Hippocampal formation (tissue), 2 donors: Measurements from ENCODE around the gene TVP23A.
"Not testable (repeated sequence)": the region's sequence is repeated elsewhere in the genome, so short reads cannot be mapped to it uniquely, and the experiment has no call there.

Experiments
- DNase-seq, 2 donors: peaks; one replicate each; lab custom pipeline; 2025; lab: John Stamatoyannopoulos, UW

The TVP23A gene

GRCh38 chr16:10799736-10800135 is 18.9 kb downstream of the TVP23A start:
- no peak for DNase-seq

GRCh38 chr16:10791048-10791447 is 27.5 kb downstream of the TVP23A start:
- no peak for DNase-seq

GRCh38 chr16:10788630-10789029 is 30.0 kb downstream of the TVP23A start:
- not testable (repeated sequence) for DNase-seq

GRCh38 chr16:10787304-10787703 is 31.3 kb downstream of the TVP23A start:
- no peak for DNase-seq

GRCh38 chr16:10782628-10783027 is 36.0 kb downstream of the TVP23A start:
- no peak for DNase-seq

- no peak for DNase-seq
Measured at GRCh38 chr16:10780628-10781027, 38.0 kb downstream of the TVP23A start.

GRCh38 chr16:10779908-10780307 is 38.7 kb downstream of the TVP23A start:
- DNase-seq: not testable (repeated sequence)

- DNase-seq: no peak
Measured at GRCh38 chr16:10777356-10777755, 41.2 kb downstream of the TVP23A start.

- DNase-seq: not testable (repeated sequence)
Measured at GRCh38 chr16:10776923-10777322, 41.7 kb downstream of the TVP23A start.

GRCh38 chr16:10776280-10776679 is 42.3 kb downstream of the TVP23A start:
- DNase-seq: no peak

GRCh38 chr16:10770907-10771306 is 47.7 kb downstream of the TVP23A start:
- no peak for DNase-seq

GRCh38 chr16:10769381-10769780 is 49.2 kb downstream of the TVP23A start:
- DNase-seq: no peak

GRCh38 chr16:10767127-10767526 is 51.5 kb downstream of the TVP23A start:
- no peak for DNase-seq

- DNase-seq: no peak
Measured at GRCh38 chr16:10765772-10766171, 52.8 kb downstream of the TVP23A start.

- DNase-seq: no peak
Measured at GRCh38 chr16:10763456-10763855, 55.1 kb downstream of the TVP23A start.

GRCh38 chr16:10762336-10763016 is 56.1 kb downstream of the TVP23A start:
- no peak for DNase-seq

GRCh38 chr16:10761373-10761772 is 57.2 kb downstream of the TVP23A start:
- DNase-seq: no peak

- no peak for DNase-seq
Measured at GRCh38 chr16:10760858-10761257, 57.7 kb downstream of the TVP23A start.

- DNase-seq: no peak
Measured at GRCh38 chr16:10756574-10756973, 62.0 kb downstream of the TVP23A start.

GRCh38 chr16:10754941-10755340 is 63.7 kb downstream of the TVP23A start:
- DNase-seq: no peak

GRCh38 chr16:10753670-10754069 is 64.9 kb downstream of the TVP23A start:
- no peak for DNase-seq

GRCh38 chr16:10752843-10753523 is 65.6 kb downstream of the TVP23A start:
- DNase-seq: peak; percentile 31 to 34

- DNase-seq: no peak
Measured at GRCh38 chr16:10751291-10751697, 67.3 kb downstream of the TVP23A start.

- DNase-seq: no peak
Measured at GRCh38 chr16:10750793-10751192, 67.8 kb downstream of the TVP23A start.
